Measurements from ENCODE around the gene IFNGR1. TPM values are rescaled to one million over a fixed set of nuclear protein-coding genes. Genes with fewer than 3 reads are reported as not detected.

Gene IFNGR1
- total and polyA plus RNA-seq, 4 donors, result 108 to 327 (median 149) TPM

- TF ChIP-seq CTCF (IDR thresholded peaks at IDR 0.05; ENCODE audit: control extremely low read depth, extremely low read depth), result no peak
- H3K4me1 ChIP-seq (ENCODE audit: control insufficient read depth in 5 of 5, insufficient read depth in 5 of 5, low read length in 5 of 5), result peaks cover 0 to 3% (median 0%) of the 10 kb centered on the region in 5 donors
- H3K27ac ChIP-seq (ENCODE audit: low read depth in 1 of 2, low read length in 1 of 2), result no peak overlapping the region
- H3K9ac ChIP-seq (ENCODE audit: insufficient read depth in 1 of 2, low read length in 2 of 2), result no peak overlapping the region
- ATAC-seq (ENCODE audit: insufficient read depth, low FRiP score), result no peak
- 94 to 96% methylated on average over 12 of the region's 12 CpGs for WGBS, 2 donors
- no peaks in the 10 kb centered on the region for H3K27me3 ChIP-seq (ENCODE audit: control insufficient read depth in 3 of 3, insufficient read depth in 3 of 3, low read length in 2 of 3)
- peaks cover 0 to 6% (median 0%) of the 10 kb centered on the region in 4 donors for H3K9me3 ChIP-seq (ENCODE audit: control insufficient read depth in 4 of 4, insufficient read depth in 3 of 4, low read length in 3 of 4)
- no peak overlapping the region for H3K4me3 ChIP-seq
- DNase-seq, result no peak
- H3K36me3 ChIP-seq (ENCODE audit: control insufficient read depth in 4 of 4, insufficient read depth in 4 of 4, low read length in 4 of 4), result no peaks in the 10 kb centered on the region
Measured at GRCh38 chr6:137163732-137164318, 55.4 kb downstream of the IFNGR1 start.

GRCh38 chr6:137162692-137163306 lies 56.4 kb downstream of the IFNGR1 start:
- peaks cover 0 to 3% (median 0%) of the 10 kb centered on the region in 5 donors for H3K4me1 ChIP-seq (ENCODE audit: control insufficient read depth in 5 of 5, insufficient read depth in 5 of 5, low read length in 5 of 5)
- no peak for ATAC-seq (ENCODE audit: insufficient read depth, low FRiP score)
- TF ChIP-seq CTCF (IDR thresholded peaks at IDR 0.05; ENCODE audit: control extremely low read depth, extremely low read depth), result no peak
- no peak overlapping the region for H3K4me3 ChIP-seq
- no peak for DNase-seq
- H3K36me3 ChIP-seq (ENCODE audit: control insufficient read depth in 4 of 4, insufficient read depth in 4 of 4, low read length in 4 of 4), result no peaks in the 10 kb centered on the region
- H3K27ac ChIP-seq (ENCODE audit: low read depth in 1 of 2, low read length in 1 of 2), result no peak overlapping the region
- 66 to 69% methylated on average over 3 of the region's 3 CpGs for WGBS, 2 donors
- no peaks in the 10 kb centered on the region for H3K27me3 ChIP-seq (ENCODE audit: control insufficient read depth in 3 of 3, insufficient read depth in 3 of 3, low read length in 2 of 3)
- no peak overlapping the region for H3K9ac ChIP-seq (ENCODE audit: insufficient read depth in 1 of 2, low read length in 2 of 2)
- H3K9me3 ChIP-seq (ENCODE audit: control insufficient read depth in 4 of 4, insufficient read depth in 3 of 4, low read length in 3 of 4), result peaks cover 0 to 6% (median 0%) of the 10 kb centered on the region in 4 donors

GRCh38 chr6:137161949-137162348 lies 57.2 kb downstream of the IFNGR1 start:
- 73 to 84% methylated on average over 5 of the region's 5 CpGs for WGBS, 2 donors
- Histone ChIP-seq H3K9me3 (ENCODE audit: control insufficient read depth in 4 of 4, insufficient read depth in 3 of 4, low read length in 3 of 4) (peaks cover 0 to 6% (median 0%) of the 10 kb centered on the region in 4 donors), H3K4me1 (ENCODE audit: control insufficient read depth in 5 of 5, insufficient read depth in 5 of 5, low read length in 5 of 5) (peaks cover 0 to 3% (median 0%) of the 10 kb centered on the region in 5 donors), H3K36me3 (ENCODE audit: control insufficient read depth in 4 of 4, insufficient read depth in 4 of 4, low read length in 4 of 4) (no peaks in the 10 kb centered on the region), H3K4me3 (no peak overlapping the region), H3K9ac (ENCODE audit: insufficient read depth in 1 of 2, low read length in 2 of 2) (no peak overlapping the region), H3K27me3 (ENCODE audit: control insufficient read depth in 3 of 3, insufficient read depth in 3 of 3, low read length in 2 of 3) (no peaks in the 10 kb centered on the region), H3K27ac (ENCODE audit: low read depth in 1 of 2, low read length in 1 of 2) (no peak overlapping the region)
- DNase-seq, result peak in 1 of 3 donors; percentile 1
- no peak for TF ChIP-seq CTCF (IDR thresholded peaks at IDR 0.05; ENCODE audit: control extremely low read depth, extremely low read depth)
- no peak for ATAC-seq (ENCODE audit: insufficient read depth, low FRiP score)
